AG09319 (cell line): ENCODE measurements around the gene GLI3.

Experiments used
- DNase-seq: peaks from one replicate; pipeline ENCODE4 v3.0.0-alpha.2; 2010; ENCODE audit warnings: low read depth; ENCODE audit errors: extremely low read depth
- TF ChIP-seq, protein P1 (sequence below): IDR thresholded peaks from 2 replicates; pipeline ENCODE4 v1.5.1; 2011; ENCODE audit warnings: low read depth, mild to moderate bottlenecking, inconsistent platforms, low read length, moderate library complexity

The GLI3 gene

DNA sequence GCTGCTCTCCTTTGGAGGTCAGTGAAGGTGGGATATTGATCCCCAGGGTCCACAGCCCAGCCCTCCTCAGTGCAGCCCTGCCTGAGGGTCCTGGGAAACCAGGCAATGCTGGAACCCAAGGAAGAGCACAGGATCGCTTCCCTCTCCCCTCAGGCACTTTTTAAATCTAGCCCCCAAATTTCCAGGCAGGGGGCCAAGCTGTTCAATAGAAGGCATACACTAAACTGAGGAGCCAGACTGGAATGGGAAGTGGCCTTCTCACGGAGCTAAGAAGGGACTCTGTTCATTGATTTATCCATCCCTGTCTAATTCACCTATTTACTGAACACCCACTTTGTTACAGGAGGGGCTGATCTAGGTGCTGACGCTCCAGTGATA is 60.3 kb downstream of the GLI3 start:
- no peak for DNase-seq
- TF ChIP-seq, protein P1, sequence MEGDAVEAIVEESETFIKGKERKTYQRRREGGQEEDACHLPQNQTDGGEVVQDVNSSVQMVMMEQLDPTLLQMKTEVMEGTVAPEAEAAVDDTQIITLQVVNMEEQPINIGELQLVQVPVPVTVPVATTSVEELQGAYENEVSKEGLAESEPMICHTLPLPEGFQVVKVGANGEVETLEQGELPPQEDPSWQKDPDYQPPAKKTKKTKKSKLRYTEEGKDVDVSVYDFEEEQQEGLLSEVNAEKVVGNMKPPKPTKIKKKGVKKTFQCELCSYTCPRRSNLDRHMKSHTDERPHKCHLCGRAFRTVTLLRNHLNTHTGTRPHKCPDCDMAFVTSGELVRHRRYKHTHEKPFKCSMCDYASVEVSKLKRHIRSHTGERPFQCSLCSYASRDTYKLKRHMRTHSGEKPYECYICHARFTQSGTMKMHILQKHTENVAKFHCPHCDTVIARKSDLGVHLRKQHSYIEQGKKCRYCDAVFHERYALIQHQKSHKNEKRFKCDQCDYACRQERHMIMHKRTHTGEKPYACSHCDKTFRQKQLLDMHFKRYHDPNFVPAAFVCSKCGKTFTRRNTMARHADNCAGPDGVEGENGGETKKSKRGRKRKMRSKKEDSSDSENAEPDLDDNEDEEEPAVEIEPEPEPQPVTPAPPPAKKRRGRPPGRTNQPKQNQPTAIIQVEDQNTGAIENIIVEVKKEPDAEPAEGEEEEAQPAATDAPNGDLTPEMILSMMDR: no peak

DNA sequence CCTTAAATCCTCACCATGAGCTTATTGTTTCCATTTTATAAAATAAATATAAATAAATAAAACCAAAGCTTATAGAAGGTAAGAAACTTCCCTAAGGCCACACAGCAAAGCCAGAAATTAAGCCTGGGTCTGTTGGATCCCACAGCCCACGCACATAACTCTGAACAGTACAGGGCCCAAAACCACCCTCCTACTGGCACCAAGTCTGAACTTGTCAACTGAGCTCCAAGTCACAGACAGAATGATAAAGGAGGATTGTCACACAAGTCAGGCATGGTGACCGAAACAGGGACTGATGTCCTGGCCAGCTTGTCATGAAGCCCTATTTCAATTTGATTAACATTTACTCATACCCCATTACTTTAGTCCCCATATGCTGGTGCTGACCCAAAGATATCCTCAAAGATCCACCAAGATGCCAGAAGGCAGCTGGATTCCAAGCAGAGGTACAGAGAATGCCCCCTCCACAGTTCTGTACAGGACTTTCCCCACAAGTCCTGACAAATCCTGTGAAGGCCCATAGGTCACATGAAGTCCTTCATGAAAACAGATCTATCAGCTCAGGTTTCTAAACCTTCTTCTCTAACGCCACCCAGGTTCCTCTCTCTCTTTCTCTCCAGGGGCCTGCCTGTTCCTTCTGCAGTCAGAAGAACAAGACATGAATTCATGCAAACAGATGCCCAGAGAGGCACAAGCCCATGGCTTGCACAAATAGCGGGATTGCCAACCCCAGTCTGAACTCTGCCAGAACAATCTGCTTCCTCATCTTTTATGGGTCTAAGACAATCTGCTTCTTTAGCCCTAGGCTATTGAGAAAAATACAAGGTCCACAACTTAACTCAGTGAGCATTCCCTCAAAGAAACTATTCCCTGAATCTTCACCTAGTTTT is 60.9 kb downstream of the GLI3 start:
- TF ChIP-seq, protein P1: no peak
- DNase-seq: no peak

DNA sequence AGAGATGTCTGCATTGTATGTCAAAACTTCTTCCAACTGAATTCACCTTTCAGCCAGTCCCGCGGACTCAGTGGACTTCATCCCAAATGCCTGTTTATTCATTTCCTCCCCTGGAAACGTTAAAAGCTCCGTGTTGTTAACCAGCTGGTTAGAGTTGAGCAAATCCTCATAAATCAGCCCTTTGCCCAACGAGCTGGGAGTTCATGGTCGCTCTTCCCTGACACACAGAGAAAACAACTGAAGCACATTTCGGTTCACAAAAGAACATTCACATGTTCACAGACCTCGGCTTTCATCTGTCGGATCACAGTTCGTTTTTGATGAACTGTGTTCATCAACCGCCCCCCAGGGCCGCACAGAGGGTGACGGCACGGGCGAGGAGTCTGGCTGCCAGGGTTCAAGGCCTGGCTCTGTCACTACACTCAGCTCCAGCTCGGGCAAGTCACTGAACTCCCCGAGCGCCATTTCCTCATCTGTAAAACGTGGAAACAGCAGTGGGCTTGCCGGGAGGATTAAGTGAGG is 62.6 kb downstream of the GLI3 start:
- DNase-seq: no peak
- TF ChIP-seq, protein P1: no peak

DNA sequence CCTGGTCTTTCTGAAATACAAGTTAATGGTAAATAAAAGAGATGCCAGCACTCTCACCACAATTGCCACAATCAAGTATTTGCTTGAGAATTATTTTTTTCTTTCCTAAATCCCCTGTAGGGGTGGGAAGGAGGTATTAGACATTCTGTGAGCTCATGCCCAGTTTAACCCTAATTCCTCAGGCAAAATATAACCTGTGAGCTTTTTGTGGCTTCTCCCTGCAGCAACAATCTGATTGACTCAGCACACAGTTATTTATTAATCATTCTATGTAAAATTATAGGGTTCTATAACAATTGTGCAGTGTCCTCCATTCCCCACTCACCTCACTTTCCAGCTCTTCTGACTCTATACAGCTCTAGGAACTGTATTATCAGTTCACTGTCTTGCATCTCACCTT is 66.3 kb downstream of the GLI3 start:
- DNase-seq: no peak
- TF ChIP-seq, protein P1: no peak

DNA sequence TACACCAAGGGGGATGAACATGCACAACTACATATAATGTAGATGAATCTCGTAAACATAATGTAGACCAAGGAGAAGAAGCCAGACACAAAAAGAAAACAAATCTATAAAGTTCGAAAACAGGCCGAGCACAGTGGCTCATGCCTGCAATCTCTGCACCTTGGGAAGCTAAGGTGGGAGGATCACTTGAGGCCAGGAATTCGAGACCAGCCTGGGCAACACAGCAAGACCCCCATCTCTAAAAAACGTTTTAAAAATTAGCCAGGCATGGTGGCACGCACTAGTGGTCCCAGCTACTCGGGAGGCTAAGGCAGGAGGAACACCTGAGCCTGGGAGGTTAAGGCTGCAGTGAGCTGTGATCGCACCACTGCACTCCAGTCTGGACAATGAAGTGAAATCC is 68.5 kb downstream of the GLI3 start:
- DNase-seq: no peak
- TF ChIP-seq, protein P1: no peak

DNA sequence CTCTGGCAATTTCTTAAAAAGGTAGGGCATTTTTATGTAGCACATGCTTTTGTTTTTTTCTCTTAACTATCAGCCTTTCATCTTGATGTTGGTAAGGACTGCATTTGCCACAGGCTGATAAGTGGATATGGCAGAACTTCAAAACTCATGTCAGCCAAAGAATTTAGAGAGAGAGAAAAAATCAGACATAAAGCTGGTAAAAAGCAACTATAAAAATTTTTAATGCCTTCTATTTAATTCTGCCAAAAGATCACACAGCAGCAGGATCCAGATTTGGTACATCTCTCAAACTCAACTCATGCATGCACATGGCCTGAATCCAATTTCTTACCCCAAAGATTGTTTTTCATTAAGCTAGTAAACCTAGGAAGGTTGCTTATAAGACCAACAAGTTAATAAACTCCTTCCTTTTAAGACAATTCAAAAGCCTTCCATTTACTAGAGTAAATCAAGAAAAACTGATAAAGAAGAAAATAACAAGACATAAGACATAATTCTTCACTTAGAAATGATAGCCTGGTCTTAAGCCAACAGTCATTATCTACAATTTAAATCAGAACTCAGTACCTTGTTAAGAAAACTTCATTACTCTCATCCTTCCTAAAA is 69.3 kb downstream of the GLI3 start:
- DNase-seq: no peak
- TF ChIP-seq, protein P1: no peak

DNA sequence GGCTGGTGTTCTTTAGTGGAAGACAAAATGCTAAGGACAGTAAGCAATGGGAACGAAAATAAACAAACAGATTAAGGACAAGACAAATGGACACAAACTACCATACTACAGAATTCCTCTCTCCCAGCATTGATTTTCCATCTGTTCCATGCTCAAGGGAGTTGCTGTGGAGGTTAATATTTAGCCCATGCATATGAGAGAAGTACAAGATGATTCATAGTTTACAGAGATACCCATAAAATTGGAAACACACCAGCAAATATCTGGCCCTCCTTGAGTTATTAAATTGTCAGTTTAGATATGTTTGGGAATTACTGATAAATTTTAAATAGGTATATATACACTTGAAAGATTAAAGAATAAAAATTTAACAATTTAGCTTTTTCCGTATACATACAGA is 69.8 kb downstream of the GLI3 start:
- TF ChIP-seq, protein P1: no peak
- DNase-seq: no peak
